Measurements from ENCODE around the gene ZMYM3.

Gene ZMYM3

DNA sequence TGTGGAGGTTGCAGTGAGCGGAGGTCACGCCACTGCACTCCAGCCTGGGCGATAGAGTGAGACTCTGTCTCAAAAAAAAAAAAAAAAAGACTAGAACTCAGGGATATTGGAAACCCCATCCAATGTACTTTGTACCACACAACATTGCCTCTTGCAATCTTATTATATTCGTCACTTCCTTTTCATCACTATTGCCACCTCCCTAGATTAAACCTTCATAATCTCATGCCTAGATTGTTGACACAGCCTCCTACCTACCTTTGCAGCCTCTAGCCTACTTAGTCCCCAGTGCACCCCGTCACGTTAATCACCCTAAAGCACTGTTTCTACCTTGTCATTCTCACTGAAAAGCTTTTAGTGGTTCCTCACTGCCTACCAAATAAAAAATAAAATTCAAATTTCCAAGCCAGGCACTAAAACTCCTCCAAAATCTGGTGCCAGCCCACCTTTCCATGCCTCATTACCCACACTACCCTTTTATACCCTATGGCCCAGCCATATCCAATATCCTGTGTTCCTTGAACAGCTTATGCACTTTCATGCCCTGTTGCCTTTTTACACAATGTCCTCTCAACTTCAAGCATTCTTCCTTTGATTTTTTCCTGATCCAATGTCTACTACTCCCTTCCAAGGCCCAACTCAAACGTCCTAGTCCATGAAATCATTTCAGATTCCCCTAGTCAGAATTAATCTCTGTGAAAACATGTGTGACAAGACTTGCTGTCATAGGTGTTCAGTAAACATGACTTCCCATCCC lies 54.5 kb downstream of the ZMYM3 start:
- TF ChIP-seq ZFX (IDR thresholded peaks at IDR 0.05): no peak
- TF ChIP-seq, protein P1, sequence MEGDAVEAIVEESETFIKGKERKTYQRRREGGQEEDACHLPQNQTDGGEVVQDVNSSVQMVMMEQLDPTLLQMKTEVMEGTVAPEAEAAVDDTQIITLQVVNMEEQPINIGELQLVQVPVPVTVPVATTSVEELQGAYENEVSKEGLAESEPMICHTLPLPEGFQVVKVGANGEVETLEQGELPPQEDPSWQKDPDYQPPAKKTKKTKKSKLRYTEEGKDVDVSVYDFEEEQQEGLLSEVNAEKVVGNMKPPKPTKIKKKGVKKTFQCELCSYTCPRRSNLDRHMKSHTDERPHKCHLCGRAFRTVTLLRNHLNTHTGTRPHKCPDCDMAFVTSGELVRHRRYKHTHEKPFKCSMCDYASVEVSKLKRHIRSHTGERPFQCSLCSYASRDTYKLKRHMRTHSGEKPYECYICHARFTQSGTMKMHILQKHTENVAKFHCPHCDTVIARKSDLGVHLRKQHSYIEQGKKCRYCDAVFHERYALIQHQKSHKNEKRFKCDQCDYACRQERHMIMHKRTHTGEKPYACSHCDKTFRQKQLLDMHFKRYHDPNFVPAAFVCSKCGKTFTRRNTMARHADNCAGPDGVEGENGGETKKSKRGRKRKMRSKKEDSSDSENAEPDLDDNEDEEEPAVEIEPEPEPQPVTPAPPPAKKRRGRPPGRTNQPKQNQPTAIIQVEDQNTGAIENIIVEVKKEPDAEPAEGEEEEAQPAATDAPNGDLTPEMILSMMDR (conservative IDR thresholded peaks at IDR 0.05): no peak
- H3K27ac ChIP-seq: no peak overlapping the region

DNA sequence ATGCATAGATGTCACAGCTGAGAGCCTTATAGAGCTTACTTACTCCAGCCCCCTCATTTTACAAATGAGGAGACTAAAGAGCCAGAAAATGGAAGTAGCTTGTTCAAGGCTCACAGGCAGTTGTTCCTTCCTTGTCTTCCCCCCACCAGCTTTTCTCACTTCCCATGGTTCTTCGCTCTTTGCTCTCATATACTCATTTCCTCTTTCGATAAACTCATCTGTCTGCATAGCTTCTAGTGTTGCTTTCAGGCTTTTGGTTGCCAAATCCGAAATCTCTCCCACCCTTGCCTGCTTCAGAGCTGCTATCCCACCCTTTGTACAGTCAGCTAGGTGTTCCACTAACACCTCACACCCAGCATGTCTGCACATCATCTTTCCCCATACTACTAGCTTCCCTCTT lies 55.9 kb downstream of the ZMYM3 start:
- H3K27ac ChIP-seq: no peak overlapping the region
- TF ChIP-seq, protein P1 (conservative IDR thresholded peaks at IDR 0.05): no peak
- TF ChIP-seq ZFX (IDR thresholded peaks at IDR 0.05): no peak

DNA sequence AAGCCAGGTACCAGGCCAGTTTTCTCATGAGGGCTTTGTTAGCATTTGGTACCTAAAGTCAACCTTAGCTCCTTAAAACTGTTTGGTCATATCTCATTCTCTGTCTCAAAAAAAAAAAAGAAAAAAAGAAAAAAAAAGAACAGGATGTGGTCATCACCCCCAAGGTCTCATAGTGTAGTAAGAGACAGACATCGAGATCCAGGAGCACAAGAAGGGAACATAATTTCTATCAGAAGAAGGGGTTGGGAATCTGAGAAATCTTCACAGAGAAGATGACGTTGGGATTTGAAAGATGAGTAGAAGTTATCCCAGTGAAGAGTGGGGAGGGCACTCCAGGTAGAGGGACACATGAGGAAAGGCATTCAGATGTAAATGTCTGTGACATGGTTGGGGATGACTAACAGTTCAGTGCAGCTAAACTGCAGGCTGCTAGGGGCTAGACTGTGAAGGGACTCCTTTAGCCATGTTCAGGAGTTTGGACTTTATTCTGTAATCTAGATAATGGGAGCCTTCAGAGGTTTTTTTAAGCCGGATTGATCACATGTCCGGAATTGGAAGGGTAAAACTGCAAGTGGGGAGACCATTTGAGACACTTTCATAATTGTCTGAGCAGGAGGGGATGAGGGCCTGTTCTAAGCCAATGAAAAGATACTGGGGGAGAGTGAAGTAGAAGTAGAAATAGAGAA lies 57.8 kb downstream of the ZMYM3 start:
- H3K27ac ChIP-seq: no peak overlapping the region
- TF ChIP-seq, protein P1 (conservative IDR thresholded peaks at IDR 0.05): no peak
- no peak for TF ChIP-seq ZFX (IDR thresholded peaks at IDR 0.05)

DNA sequence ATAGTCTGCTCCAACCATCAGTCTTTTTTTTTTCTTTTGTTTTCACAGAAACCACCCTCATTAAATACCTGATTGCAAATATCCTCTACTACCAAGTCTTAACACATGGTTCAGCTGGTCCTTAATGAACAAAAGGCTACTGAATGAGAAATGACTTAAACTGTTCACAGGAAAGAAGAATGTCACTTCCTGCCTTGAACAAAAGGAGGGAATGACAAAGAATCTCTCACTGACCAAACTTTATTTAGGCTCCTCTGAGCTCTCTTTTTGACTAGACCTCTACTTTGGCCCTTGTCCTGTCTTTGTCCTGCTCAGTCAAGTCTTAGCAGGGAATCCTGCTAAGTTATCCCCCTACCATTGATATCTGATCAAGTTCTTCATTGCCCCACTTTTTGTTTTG lies 62.7 kb downstream of the ZMYM3 start:
- no peak overlapping the region for H3K27ac ChIP-seq
- TF ChIP-seq ZFX (IDR thresholded peaks at IDR 0.05): no peak
- TF ChIP-seq, protein P1 (conservative IDR thresholded peaks at IDR 0.05): no peak
